SK-N-SH (cell line): ENCODE results near the gene UBALD1. TPM values are rescaled to one million over a fixed set of nuclear protein-coding genes. Genes with fewer than 3 reads are reported as not detected.

Experiments
- CTCF ChIA-PET: fragments of 300-600, 350-600 bp; formaldehyde crosslinking; extraction: SDS; loops from one replicate; lab custom pipeline; 2021; lab: Yijun Ruan, JAX
- POLR2A ChIA-PET: fragments of 350-600 bp; sonication (Branson Sonifier 250); formaldehyde crosslinking; extraction: SDS; loops from one replicate; lab custom pipeline; 2020; ENCODE audit warnings: antibody characterized with exemption, inconsistent platforms; lab: Yijun Ruan, JAX
- DNase-seq: peaks from one replicate; pipeline ENCODE4 v3.0.0; 2012
- H2AFZ ChIP-seq: fragments of 200-600 bp; sonication (generic); 2 replicates; pipeline ENCODE4 v1.8.1; 2016; ENCODE audit warnings: antibody characterized with exemption, mild to moderate bottlenecking, low read depth
- H3F3A ChIP-seq: fragments of 200-600 bp; sonication (generic); replicated peaks from 2 replicates; pipeline ENCODE3; 2016; ENCODE audit warnings: antibody characterized with exemption, mild to moderate bottlenecking; ENCODE audit not compliant: insufficient read depth
- H3K27ac ChIP-seq, 2 experiments: fragments of 200-500 bp in 1 of 2; fragments of 200-600 bp in 1 of 2; sonication (Bioruptor generic) in 1 of 2; sonication (generic), shearing (Covaris generic) in 1 of 2; 2 replicates each; pipeline versions ENCODE4 v1.5.1 to v1.6.1; 2014 to 2016; ENCODE audit warnings: low read depth in 2 of 2, inconsistent platforms in 1 of 2, low read length in 1 of 2, mild to moderate bottlenecking in 1 of 2, mixed read lengths in 1 of 2
- H3K27me3 ChIP-seq: fragments of 200-600 bp; sonication (generic), shearing (Covaris generic); 2 replicates; pipeline ENCODE4 v1.6.1; 2016; ENCODE audit warnings: mixed run types; ENCODE audit not compliant: insufficient read depth
- H3K36me3 ChIP-seq, 2 experiments: fragments of 200-500 bp in 1 of 2; fragments of 200-600 bp in 1 of 2; sonication (Bioruptor generic) in 1 of 2; sonication (generic) in 1 of 2; replicated peaks in 1 of 2; 2 replicates each; pipeline versions ENCODE3 to v1.5.1; 2014 to 2016; ENCODE audit warnings: low read length in 1 of 2, mild to moderate bottlenecking in 1 of 2; ENCODE audit not compliant: insufficient read depth in 2 of 2, control insufficient read depth in 1 of 2
- H3K4me1 ChIP-seq, 2 experiments: fragments of 200-500 bp in 1 of 2; fragments of 200-600 bp in 1 of 2; sonication (Bioruptor generic) in 1 of 2; sonication (generic), shearing (Covaris generic) in 1 of 2; 2 replicates each; pipeline versions ENCODE4 v1.5.1 to v1.6.1; 2014 to 2016; ENCODE audit warnings: low read depth in 1 of 2, low read length in 1 of 2, mixed run types in 1 of 2; ENCODE audit not compliant: insufficient read depth in 2 of 2, control insufficient read depth in 1 of 2
- H3K4me2 ChIP-seq: fragments of 200-600 bp; sonication (generic), shearing (Covaris generic); 2 replicates; pipeline ENCODE4 v1.6.1; 2017; ENCODE audit warnings: mixed run types
- H3K4me3 ChIP-seq, 2 experiments: fragments of 200-500 bp in 1 of 2; fragments of 200-600 bp in 1 of 2; sonication (Bioruptor generic) in 1 of 2; sonication (generic), shearing (Covaris generic) in 1 of 2; 2 replicates each; pipeline versions ENCODE4 v1.5.1 to v1.8.1; 2014 to 2016; ENCODE audit warnings: low read depth in 2 of 2, inconsistent platforms in 1 of 2, low read length in 1 of 2, mild to moderate bottlenecking in 1 of 2, mixed read lengths in 1 of 2, moderate library complexity in 1 of 2
- H3K79me2 ChIP-seq: fragments of 200-600 bp; sonication (generic); 2 replicates; pipeline ENCODE4 v1.8.1; 2017; ENCODE audit warnings: mild to moderate bottlenecking; ENCODE audit not compliant: insufficient read depth
- H3K9ac ChIP-seq: fragments of 200-600 bp; sonication (generic); 2 replicates; pipeline ENCODE4 v1.6.1; 2017; ENCODE audit warnings: mixed run types
- H3K9me2 ChIP-seq: fragments of 200-600 bp; sonication (generic); 2 replicates; pipeline ENCODE4 v1.6.1; 2017; ENCODE audit warnings: mixed run types
- H3K9me3 ChIP-seq: fragments of 200-600 bp; sonication (generic); 2 replicates; pipeline ENCODE4 v1.6.1; 2017; ENCODE audit warnings: mixed run types, mild to moderate bottlenecking, moderate library complexity
- H4K20me1 ChIP-seq: fragments of 200-600 bp; sonication (generic); 2 replicates; pipeline ENCODE4 v1.6.1; 2017; ENCODE audit warnings: mild to moderate bottlenecking, mixed run types; ENCODE audit not compliant: insufficient read depth
- CHD2 ChIP-seq: fragments of 150-350 bp; IDR thresholded peaks from 2 replicates; pipeline ENCODE4 v1.6.1; 2018; ENCODE audit warnings: low read length; ENCODE audit not compliant: partially characterized antibody
- EP300 ChIP-seq, 2 experiments: IDR thresholded peaks; 2 replicates each; pipeline versions ENCODE4 v1.4.0 to v1.6.1; 2012; ENCODE audit warnings: borderline replicate concordance in 1 of 2, low read depth in 1 of 2, low read length in 1 of 2
- FOSL2 ChIP-seq: IDR thresholded peaks from 2 replicates; pipeline ENCODE4 v1.4.0; 2012; ENCODE audit warnings: low read depth, mild to moderate bottlenecking, moderate library complexity, borderline replicate concordance
- FOXJ3 ChIP-seq: sonication (generic); formaldehyde crosslinking; IDR thresholded peaks from 2 replicates; pipeline ENCODE4 v1.5.1; 2020; ENCODE audit warnings: mild to moderate bottlenecking, missing genetic modification reagents
- MEF2A ChIP-seq: IDR thresholded peaks from 2 replicates; pipeline ENCODE4 v1.4.0; 2012; ENCODE audit warnings: low read depth, borderline replicate concordance
- NFIC ChIP-seq: IDR thresholded peaks from 2 replicates; pipeline ENCODE4 v1.4.0; 2012; ENCODE audit warnings: borderline replicate concordance
- RAD21 ChIP-seq: IDR thresholded peaks from 2 replicates; pipeline ENCODE4 v1.6.1; 2012; ENCODE audit warnings: mild to moderate bottlenecking, low read length
- RCOR1 ChIP-seq: fragments of 150-350 bp; IDR thresholded peaks from 2 replicates; pipeline ENCODE4 v1.6.1; 2017; ENCODE audit warnings: antibody characterized with exemption, low read length
- SMC3 ChIP-seq: IDR thresholded peaks from 2 replicates; pipeline ENCODE4 v1.6.1; 2012; ENCODE audit warnings: low read depth, low read length, improper control_type of control experiment
- TAF1 ChIP-seq: IDR thresholded peaks from 2 replicates; pipeline ENCODE4 v1.6.1; 2012; ENCODE audit warnings: low read depth, mild to moderate bottlenecking, low read length, moderate library complexity, borderline replicate concordance
- TCF12 ChIP-seq: IDR thresholded peaks from 2 replicates; pipeline ENCODE4 v1.4.0; 2012
- YY1 ChIP-seq: IDR thresholded peaks from 2 replicates; pipeline ENCODE4 v1.4.0; 2012; ENCODE audit warnings: low read depth, mild to moderate bottlenecking
- WGBS: methylation state at CpG from one replicate; pipeline ENCODE4 v1.1.6; 2017; ENCODE audit warnings: low lambda C conversion rate; 5-methylcytosine and 5-hydroxymethylcytosine counted together
- polyA plus RNA-seq, 3 experiments: library from polyadenylated mRNA; depleted of rRNA; stranded (reverse); fragments of >200 nt; gene quantifications; 2 replicates each; pipeline ENCODE4 v1.2.3, GENCODE V29; 2012
- TF ChIP-seq, protein P1 (sequence below): IDR thresholded peaks from 2 replicates; pipeline ENCODE4 v1.6.1; 2012; ENCODE audit warnings: mild to moderate bottlenecking, low read depth, low read length, moderate library complexity
- TF ChIP-seq, protein P2 (sequence below): IDR thresholded peaks from 2 replicates; pipeline ENCODE4 v1.4.0; 2012; ENCODE audit warnings: low read depth, borderline replicate concordance
- TF ChIP-seq, protein P3 (sequence below): IDR thresholded peaks from 2 replicates; pipeline ENCODE4; 2012
- TF ChIP-seq, protein P4 (sequence below): IDR thresholded peaks from 2 replicates; pipeline ENCODE4 v1.4.0; 2012; ENCODE audit warnings: low read depth
- TF ChIP-seq, protein P5 (sequence below): IDR thresholded peaks from 2 replicates; pipeline ENCODE4 v1.4.0; 2012; ENCODE audit warnings: low read depth, borderline replicate concordance

The UBALD1 gene
- polyA plus RNA-seq, 1 of the 3 experiments (the other 2 are of a cell fraction), result 16.7 TPM

DNA sequence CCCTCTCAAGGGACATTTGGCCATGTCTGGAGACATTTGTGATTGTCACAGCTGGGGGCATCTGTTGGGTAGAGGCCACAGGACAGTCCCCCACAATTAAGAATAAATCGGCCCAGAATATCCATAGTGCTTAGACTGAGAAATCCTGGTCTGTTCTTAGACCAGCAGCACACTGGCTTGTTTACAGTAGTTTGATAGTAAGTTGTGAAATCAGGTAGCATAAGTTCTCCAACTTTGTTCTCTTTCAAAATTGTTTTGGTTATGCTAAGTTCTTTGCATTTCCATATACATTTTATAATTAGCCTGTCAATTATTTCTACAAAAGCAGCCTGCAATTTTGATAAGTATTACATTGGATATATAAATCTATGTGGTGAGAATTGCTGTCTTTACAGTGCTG, 16.8 kb upstream of the UBALD1 start:
- peaks cover 0 to 4% of the 10 kb centered on the region in 2 experiments; a peak in 1 of 4 replicates for H3K4me1 ChIP-seq
- WGBS, result no CpG with 5 or more reads among the region's 1 CpG
- H3K27me3 ChIP-seq, result no peaks in the 10 kb centered on the region
- DNase-seq, result no peak
- no peak overlapping the region for H3K4me3 ChIP-seq
- TF ChIP-seq, protein P1, sequence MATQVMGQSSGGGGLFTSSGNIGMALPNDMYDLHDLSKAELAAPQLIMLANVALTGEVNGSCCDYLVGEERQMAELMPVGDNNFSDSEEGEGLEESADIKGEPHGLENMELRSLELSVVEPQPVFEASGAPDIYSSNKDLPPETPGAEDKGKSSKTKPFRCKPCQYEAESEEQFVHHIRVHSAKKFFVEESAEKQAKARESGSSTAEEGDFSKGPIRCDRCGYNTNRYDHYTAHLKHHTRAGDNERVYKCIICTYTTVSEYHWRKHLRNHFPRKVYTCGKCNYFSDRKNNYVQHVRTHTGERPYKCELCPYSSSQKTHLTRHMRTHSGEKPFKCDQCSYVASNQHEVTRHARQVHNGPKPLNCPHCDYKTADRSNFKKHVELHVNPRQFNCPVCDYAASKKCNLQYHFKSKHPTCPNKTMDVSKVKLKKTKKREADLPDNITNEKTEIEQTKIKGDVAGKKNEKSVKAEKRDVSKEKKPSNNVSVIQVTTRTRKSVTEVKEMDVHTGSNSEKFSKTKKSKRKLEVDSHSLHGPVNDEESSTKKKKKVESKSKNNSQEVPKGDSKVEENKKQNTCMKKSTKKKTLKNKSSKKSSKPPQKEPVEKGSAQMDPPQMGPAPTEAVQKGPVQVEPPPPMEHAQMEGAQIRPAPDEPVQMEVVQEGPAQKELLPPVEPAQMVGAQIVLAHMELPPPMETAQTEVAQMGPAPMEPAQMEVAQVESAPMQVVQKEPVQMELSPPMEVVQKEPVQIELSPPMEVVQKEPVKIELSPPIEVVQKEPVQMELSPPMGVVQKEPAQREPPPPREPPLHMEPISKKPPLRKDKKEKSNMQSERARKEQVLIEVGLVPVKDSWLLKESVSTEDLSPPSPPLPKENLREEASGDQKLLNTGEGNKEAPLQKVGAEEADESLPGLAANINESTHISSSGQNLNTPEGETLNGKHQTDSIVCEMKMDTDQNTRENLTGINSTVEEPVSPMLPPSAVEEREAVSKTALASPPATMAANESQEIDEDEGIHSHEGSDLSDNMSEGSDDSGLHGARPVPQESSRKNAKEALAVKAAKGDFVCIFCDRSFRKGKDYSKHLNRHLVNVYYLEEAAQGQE, result no peak
- TF ChIP-seq RAD21 (no peak), TCF12 (no peak), NFIC (no peak), YY1 (no peak), SMC3 (no peak), TAF1 (no peak), CHD2 (no peak), RCOR1 (no peak), FOXJ3 (CRISPR knock-in tag) (no peak), FOSL2 (no peak), MEF2A (no peak), EP300 (IDR thresholded peaks at IDR 0.05; ENCODE audit: borderline replicate concordance in 1 of 2, low read depth in 1 of 2, low read length in 1 of 2) (no peak)
- TF ChIP-seq, protein P2, sequence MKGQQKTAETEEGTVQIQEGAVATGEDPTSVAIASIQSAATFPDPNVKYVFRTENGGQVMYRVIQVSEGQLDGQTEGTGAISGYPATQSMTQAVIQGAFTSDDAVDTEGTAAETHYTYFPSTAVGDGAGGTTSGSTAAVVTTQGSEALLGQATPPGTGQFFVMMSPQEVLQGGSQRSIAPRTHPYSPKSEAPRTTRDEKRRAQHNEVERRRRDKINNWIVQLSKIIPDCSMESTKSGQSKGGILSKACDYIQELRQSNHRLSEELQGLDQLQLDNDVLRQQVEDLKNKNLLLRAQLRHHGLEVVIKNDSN, result no peak
- TF ChIP-seq, protein P3, sequence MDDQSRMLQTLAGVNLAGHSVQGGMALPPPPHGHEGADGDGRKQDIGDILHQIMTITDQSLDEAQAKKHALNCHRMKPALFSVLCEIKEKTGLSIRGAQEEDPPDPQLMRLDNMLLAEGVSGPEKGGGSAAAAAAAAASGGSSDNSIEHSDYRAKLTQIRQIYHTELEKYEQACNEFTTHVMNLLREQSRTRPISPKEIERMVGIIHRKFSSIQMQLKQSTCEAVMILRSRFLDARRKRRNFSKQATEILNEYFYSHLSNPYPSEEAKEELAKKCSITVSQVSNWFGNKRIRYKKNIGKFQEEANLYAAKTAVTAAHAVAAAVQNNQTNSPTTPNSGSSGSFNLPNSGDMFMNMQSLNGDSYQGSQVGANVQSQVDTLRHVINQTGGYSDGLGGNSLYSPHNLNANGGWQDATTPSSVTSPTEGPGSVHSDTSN, result no peak
- TF ChIP-seq, protein P4, sequence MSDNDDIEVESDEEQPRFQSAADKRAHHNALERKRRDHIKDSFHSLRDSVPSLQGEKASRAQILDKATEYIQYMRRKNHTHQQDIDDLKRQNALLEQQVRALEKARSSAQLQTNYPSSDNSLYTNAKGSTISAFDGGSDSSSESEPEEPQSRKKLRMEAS, result no peak
- TF ChIP-seq, protein P5, sequence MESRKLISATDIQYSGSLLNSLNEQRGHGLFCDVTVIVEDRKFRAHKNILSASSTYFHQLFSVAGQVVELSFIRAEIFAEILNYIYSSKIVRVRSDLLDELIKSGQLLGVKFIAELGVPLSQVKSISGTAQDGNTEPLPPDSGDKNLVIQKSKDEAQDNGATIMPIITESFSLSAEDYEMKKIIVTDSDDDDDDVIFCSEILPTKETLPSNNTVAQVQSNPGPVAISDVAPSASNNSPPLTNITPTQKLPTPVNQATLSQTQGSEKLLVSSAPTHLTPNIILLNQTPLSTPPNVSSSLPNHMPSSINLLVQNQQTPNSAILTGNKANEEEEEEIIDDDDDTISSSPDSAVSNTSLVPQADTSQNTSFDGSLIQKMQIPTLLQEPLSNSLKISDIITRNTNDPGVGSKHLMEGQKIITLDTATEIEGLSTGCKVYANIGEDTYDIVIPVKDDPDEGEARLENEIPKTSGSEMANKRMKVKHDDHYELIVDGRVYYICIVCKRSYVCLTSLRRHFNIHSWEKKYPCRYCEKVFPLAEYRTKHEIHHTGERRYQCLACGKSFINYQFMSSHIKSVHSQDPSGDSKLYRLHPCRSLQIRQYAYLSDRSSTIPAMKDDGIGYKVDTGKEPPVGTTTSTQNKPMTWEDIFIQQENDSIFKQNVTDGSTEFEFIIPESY, result no peak
- peaks cover 69% of the 10 kb centered on the region for H4K20me1 ChIP-seq
- CTCF ChIA-PET, result no interaction called here
- no peaks in the 10 kb centered on the region for H3K9me2 ChIP-seq
- H3K9ac ChIP-seq, result no peak overlapping the region
- POLR2A ChIA-PET, result no interaction called here
- H3K27ac ChIP-seq, result no peak overlapping the region
- H3K36me3 ChIP-seq, result peaks cover 0 to 4% of the 10 kb centered on the region in 2 experiments
- peaks cover 99% of the 10 kb centered on the region for H3K79me2 ChIP-seq
- H3K4me2 ChIP-seq, result no peak overlapping the region
- no peak overlapping the region for H2AFZ ChIP-seq
- 0 out of 2 replicates have a peak, but pooled peaks cover 7% of the 10 kb centered on the region for H3K9me3 ChIP-seq
- H3F3A ChIP-seq, result no peaks in the 10 kb centered on the region
